K562 (cell line): ENCODE data around the gene ACOX2.

Source experiments
- CBX1 ChIP-seq: sonication (generic); IDR thresholded peaks from 2 replicates; pipeline ENCODE4 v1.6.1; 2016; ENCODE audit warnings: antibody characterized with exemption, low read depth, mild to moderate bottlenecking
- DNMT1 ChIP-seq: fragments of 450-650 bp; IDR thresholded peaks from 2 replicates; pipeline ENCODE4 v1.6.1; 2016; ENCODE audit warnings: antibody characterized with exemption, mild to moderate bottlenecking
- GTF2A2 ChIP-seq: IDR thresholded peaks from 2 replicates; pipeline ENCODE4 v1.6.1; 2016; ENCODE audit warnings: mild to moderate bottlenecking, missing genetic modification characterization, missing compliant biosample characterization
- HOXB6 ChIP-seq: fragments of 250-450 bp; sonication (Bioruptor Pico); IDR thresholded peaks from 2 replicates; pipeline ENCODE4 v1.5.1; 2022; ENCODE audit warnings: mild to moderate bottlenecking, borderline replicate concordance
- KDM2B ChIP-seq: fragments of 250-450 bp; sonication (Bioruptor Pico); IDR thresholded peaks from 2 replicates; pipeline ENCODE4 v1.8.0; 2021; ENCODE audit warnings: mild to moderate bottlenecking, moderate library complexity
- MEIS2 ChIP-seq: fragments of 450-650 bp; IDR thresholded peaks from 2 replicates; pipeline ENCODE4 v1.6.1; 2014; ENCODE audit warnings: mild to moderate bottlenecking; ENCODE audit not compliant: partially characterized antibody
- POLR2AphosphoS5 ChIP-seq: IDR thresholded peaks from 2 replicates; pipeline ENCODE4 v1.6.1; 2011; ENCODE audit warnings: mild to moderate bottlenecking, low read depth, low read length, moderate library complexity; ENCODE audit not compliant: control insufficient read depth, insufficient read depth
- ZNF668 ChIP-seq: fragments of 250-450 bp; sonication (Bioruptor Pico); IDR thresholded peaks from 2 replicates; pipeline ENCODE4 v1.8.0; 2022; ENCODE audit warnings: mild to moderate bottlenecking, inconsistent platforms
- TF ChIP-seq, protein P1 (sequence below): fragments of 250-450 bp; sonication (Bioruptor Pico); IDR thresholded peaks from 2 replicates; pipeline ENCODE4 v1.8.0; 2021; ENCODE audit warnings: moderate library complexity, mild to moderate bottlenecking, inconsistent platforms
- TF ChIP-seq, protein P2 (sequence below): IDR thresholded peaks from 3 replicates; pipeline ENCODE4 v1.6.1; 2011; ENCODE audit warnings: borderline replicate concordance, mild to moderate bottlenecking, moderate library complexity; ENCODE audit not compliant: insufficient read length; ENCODE audit errors: extremely low read depth

DNA sequence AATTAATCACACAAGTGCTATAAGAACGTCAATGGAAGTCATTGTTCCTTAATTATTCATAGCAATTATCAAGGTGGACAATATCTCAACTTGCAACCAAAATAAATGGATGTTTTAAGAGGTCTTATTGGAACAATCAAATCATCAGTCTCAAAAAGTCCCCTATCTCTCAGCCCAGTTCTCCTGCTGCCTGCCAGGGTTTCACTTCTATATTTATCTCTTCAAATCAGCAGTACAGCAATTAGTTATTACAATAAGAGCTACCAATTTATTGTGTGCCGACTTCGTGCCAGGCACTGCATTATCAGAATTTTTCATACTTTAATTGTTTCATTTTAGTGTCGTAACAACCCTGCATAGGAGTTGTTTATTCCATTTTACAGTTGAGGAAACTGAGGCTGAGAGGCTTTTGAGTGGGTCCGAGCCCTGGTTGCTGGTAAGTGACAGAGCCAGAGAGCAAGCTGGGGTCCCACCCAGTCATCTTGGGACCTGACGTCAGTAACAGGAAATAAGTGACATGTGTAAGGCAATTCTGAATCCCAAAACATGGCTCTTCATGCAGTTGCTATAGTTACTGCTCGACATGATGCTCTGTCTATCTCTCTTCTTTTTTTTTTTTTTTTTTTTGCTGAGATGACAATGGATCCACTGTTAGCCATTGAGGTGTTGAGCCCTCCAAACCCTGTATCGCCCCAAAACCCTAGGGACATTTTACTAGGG is 53.9 kb downstream of the ACOX2 start:
- TF ChIP-seq ZNF668 (CRISPR knock-in tag) (no peak), KDM2B (no peak), HOXB6 (CRISPR knock-in tag) (no peak), POLR2AphosphoS5 (no peak), GTF2A2 (no peak), MEIS2 (no peak), CBX1 (no peak), DNMT1 (no peak)
- TF ChIP-seq, protein P1, sequence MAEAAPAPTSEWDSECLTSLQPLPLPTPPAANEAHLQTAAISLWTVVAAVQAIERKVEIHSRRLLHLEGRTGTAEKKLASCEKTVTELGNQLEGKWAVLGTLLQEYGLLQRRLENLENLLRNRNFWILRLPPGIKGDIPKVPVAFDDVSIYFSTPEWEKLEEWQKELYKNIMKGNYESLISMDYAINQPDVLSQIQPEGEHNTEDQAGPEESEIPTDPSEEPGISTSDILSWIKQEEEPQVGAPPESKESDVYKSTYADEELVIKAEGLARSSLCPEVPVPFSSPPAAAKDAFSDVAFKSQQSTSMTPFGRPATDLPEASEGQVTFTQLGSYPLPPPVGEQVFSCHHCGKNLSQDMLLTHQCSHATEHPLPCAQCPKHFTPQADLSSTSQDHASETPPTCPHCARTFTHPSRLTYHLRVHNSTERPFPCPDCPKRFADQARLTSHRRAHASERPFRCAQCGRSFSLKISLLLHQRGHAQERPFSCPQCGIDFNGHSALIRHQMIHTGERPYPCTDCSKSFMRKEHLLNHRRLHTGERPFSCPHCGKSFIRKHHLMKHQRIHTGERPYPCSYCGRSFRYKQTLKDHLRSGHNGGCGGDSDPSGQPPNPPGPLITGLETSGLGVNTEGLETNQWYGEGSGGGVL (CRISPR knock-in tag) = no peak
- TF ChIP-seq, protein P2, sequence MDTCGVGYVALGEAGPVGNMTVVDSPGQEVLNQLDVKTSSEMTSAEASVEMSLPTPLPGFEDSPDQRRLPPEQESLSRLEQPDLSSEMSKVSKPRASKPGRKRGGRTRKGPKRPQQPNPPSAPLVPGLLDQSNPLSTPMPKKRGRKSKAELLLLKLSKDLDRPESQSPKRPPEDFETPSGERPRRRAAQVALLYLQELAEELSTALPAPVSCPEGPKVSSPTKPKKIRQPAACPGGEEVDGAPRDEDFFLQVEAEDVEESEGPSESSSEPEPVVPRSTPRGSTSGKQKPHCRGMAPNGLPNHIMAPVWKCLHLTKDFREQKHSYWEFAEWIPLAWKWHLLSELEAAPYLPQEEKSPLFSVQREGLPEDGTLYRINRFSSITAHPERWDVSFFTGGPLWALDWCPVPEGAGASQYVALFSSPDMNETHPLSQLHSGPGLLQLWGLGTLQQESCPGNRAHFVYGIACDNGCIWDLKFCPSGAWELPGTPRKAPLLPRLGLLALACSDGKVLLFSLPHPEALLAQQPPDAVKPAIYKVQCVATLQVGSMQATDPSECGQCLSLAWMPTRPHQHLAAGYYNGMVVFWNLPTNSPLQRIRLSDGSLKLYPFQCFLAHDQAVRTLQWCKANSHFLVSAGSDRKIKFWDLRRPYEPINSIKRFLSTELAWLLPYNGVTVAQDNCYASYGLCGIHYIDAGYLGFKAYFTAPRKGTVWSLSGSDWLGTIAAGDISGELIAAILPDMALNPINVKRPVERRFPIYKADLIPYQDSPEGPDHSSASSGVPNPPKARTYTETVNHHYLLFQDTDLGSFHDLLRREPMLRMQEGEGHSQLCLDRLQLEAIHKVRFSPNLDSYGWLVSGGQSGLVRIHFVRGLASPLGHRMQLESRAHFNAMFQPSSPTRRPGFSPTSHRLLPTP = no peak
